Mucosa of descending colon (tissue), 3 donors: ENCODE measurements around the gene GBP7. TPM values are rescaled to one million over a fixed set of nuclear protein-coding genes. Genes with fewer than 3 reads are reported as not detected.
A peak's percentile ranks its signal among the peaks of the same experiment; 100 is the strongest.

Experiments
- ATAC-seq: fragments of 200-7000 bp; cut with Tn5 transposase; one replicate; pipeline ENCODE4 v1.9.1; 2020; ENCODE audit warnings: mild to moderate bottlenecking, moderate library complexity
- DNase-seq, 3 donors: peaks; one replicate each; pipeline ENCODE4 v3.0.0-alpha.2; 2020
- H3K36me3 ChIP-seq: fragments of 200-600 bp; one replicate; pipeline ENCODE4 v1.8.0; 2021; ENCODE audit warnings: low read depth, mild to moderate bottlenecking
- H3K4me1 ChIP-seq: fragments of 200-600 bp; one replicate; pipeline ENCODE4 v1.8.0; 2021; ENCODE audit warnings: low read depth, mild to moderate bottlenecking
- H3K4me3 ChIP-seq: fragments of 200-600 bp; one replicate; pipeline ENCODE4 v1.8.0; 2021; ENCODE audit warnings: mild to moderate bottlenecking
- H3K9me3 ChIP-seq: fragments of 200-600 bp; one replicate; pipeline ENCODE4 v1.8.0; 2021; ENCODE audit warnings: mild to moderate bottlenecking
- CTCF ChIP-seq: fragments of 200-600 bp; IDR thresholded peaks from one replicate; pipeline ENCODE4 v1.8.0; 2022; ENCODE audit warnings: antibody characterized with exemption, mild to moderate bottlenecking
- intact Hi-C, 2 donors: fragments of 100-400 bp; cut with DNase I in 1 of 2; cut with micrococcal nuclease in 1 of 2; formaldehyde crosslinking; loops; one replicate each; pipeline versions ENCODE4 v1.11.0 to v1.11.1; 2022; cut with DNase I, micrococcal nuclease
- total RNA-seq, 3 donors: library from RNA; stranded (reverse); fragmentation: NEBNext Ultra II Directional in 2 of 3; extraction: Animal tissue kit (Norgen Biotek cat#: 25700) in 2 of 3; gene quantifications; one replicate each; pipeline versions ENCODE4 v1.2.1 to v1.2.4, GENCODE V29; 2021 to 2023
- donor health status: DM: no; HTN: no; CAD: no; lungs with moderate emphysema.
- donor health status: DM: no; HTN: no; CAD: no.
- donor health status: DM: no; HTN: yes; CAD: no.

GBP7 gene
- total RNA-seq, 3 donors from 2014 or later: 0.12 TPM; not detected in 2

- no peaks in the 10 kb centered on the region for H3K9me3 ChIP-seq
- intact Hi-C loops: no loop called here
- no peaks in the 10 kb centered on the region for H3K36me3 ChIP-seq
- peaks cover 3% of the 10 kb centered on the region for H3K4me1 ChIP-seq
- ATAC-seq (peak; percentile 71), DNase-seq (peak in 2 of 3 donors; percentile 35 to 52)
- peak overlapping the region; percentile 1 for H3K4me3 ChIP-seq
- no peak for TF ChIP-seq CTCF
Measured at GRCh38 chr1:89125240-89125912, 50.4 kb downstream of the GBP7 start.

GRCh38 chr1:89121641-89122040, 54.2 kb downstream of the GBP7 start:
- Histone ChIP-seq H3K9me3 (no peaks in the 10 kb centered on the region), H3K36me3 (peaks cover 6% of the 10 kb centered on the region), H3K4me3 (no peak overlapping the region), H3K4me1 (peaks cover 3% of the 10 kb centered on the region)
- DNase-seq (no peak), ATAC-seq (no peak)
- intact Hi-C loops: no loop called here
- TF ChIP-seq CTCF: no peak

GRCh38 chr1:89114662-89115061, 61.1 kb downstream of the GBP7 start:
- peaks cover 6% of the 10 kb centered on the region for H3K36me3 ChIP-seq
- DNase-seq: no peak
- no peak for TF ChIP-seq CTCF
- H3K4me1 ChIP-seq: no peaks in the 10 kb centered on the region
- no peaks in the 10 kb centered on the region for H3K9me3 ChIP-seq
- H3K4me3 ChIP-seq: no peak overlapping the region
- intact Hi-C loops: no loop called here
- no peak for ATAC-seq

GRCh38 chr1:89112871-89113613, 62.8 kb downstream of the GBP7 start:
- no peak for ATAC-seq
- intact Hi-C loops: no loop called here
- H3K36me3 ChIP-seq: peaks cover 4% of the 10 kb centered on the region

GRCh38 chr1:89104687-89105086, 71.1 kb downstream of the GBP7 start:
- intact Hi-C loops: no loop called here
- ATAC-seq (no peak), DNase-seq (no peak)
- Histone ChIP-seq H3K36me3 (no peaks in the 10 kb centered on the region), H3K4me3 (no peak overlapping the region), H3K9me3 (no peaks in the 10 kb centered on the region), H3K4me1 (no peaks in the 10 kb centered on the region)
- TF ChIP-seq CTCF: no peak

More at GRCh38 chr1:89112871-89113613, 62.8 kb downstream of the GBP7 start:
- no peak for TF ChIP-seq CTCF
- H3K9me3 ChIP-seq: no peaks in the 10 kb centered on the region
- no peaks in the 10 kb centered on the region for H3K4me1 ChIP-seq
- no peak overlapping the region for H3K4me3 ChIP-seq
- no peak for DNase-seq
